Fibroblast of skin of scalp (primary cell): ENCODE data around the gene RAB40C.

ENCODE experiments used
- DNase-seq: peaks from one replicate; pipeline ENCODE4 v3.0.0-alpha.2; 2013

The RAB40C gene

DNA sequence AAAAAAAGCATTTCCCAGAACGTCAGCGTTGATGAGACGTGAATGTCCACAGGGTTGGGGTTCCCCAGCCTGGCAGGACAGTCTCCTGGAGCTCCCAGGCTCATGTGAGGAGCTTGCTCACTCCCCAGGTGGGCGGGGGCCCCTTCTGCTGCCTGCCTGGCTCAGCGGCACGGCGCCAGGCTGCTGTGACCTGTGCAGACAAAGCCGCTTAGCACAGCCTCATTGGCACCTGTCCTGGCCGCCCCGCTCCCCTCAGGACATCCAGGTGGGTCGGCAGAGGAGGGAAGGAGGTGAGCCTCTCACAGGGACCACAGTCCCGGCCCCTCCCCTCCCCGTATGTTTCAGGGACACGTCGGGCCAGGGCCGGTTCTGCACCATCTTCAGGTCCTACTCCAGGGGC is 28.0 kb downstream of the RAB40C start:
- no peak for DNase-seq

DNA sequence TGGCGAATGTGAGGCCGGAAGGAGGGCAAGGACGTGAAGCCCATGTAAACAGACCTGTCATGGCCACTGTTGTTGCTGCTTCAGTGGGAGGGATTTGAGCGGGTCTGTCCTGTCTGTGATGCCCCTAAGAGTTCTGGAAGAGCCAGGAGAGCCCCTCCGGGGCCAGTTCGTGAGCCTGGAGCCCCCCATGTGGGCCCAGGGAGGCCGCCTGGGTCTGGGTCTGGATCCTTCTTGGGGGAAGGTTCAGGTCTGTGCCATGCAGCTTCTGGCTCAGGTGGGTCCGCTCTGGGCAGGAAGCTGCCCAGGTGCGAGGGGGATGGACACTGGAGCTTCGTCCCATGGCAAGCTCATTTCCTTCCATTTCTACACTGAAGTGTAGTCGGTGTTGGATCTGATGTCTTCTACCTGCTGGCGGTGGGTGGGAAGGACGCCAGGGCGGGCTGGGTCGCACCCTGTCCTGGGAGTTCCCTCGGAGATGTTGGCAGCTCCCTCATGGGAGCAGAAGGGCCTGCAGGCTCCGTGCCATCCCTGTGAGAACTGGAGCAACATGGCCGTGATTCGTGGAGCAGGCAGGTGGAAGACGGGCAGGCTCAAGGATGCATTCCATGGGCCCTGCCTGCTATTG is 29.7 kb downstream of the RAB40C start:
- DNase-seq: no peak

DNA sequence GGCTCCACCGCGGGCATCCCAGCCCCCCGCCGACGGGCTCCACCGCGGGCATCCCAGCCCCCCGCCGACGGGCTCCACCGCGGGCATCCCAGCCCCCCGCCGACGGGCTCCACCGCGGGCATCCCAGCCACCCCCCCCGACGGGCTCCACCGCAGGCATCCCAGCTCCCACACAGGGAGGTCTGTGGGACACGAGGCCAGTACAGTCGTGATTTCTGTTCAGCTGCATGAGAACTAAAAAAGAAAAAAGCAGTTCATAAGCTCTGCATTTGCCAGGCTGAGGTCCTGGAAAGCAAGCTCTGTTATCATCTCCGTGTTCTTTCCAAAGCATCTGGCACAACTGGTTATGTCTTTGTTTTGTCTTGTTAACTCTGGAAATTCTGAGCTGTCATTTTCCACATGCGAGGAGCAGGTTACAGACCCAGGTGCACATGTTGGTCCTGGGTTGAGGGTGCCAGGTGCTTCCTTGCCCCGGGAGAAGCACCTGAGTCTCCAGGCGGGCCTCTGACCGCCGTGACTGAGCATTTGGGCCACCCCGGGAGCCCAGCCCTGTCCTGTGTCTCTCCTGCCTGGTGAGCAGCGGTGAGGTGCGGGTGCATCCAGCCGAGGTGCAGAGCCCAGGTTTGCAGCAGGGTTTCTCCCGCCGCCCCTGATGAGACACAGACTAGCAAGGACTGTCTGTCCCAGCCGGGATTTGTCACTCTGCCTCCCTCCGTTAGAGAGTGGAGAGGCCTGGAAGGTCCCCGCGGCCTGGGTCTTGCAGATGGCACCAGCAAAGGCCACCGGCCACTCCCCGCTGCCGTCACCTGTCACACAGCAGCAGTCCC is 31.0 kb downstream of the RAB40C start:
- no peak for DNase-seq

DNA sequence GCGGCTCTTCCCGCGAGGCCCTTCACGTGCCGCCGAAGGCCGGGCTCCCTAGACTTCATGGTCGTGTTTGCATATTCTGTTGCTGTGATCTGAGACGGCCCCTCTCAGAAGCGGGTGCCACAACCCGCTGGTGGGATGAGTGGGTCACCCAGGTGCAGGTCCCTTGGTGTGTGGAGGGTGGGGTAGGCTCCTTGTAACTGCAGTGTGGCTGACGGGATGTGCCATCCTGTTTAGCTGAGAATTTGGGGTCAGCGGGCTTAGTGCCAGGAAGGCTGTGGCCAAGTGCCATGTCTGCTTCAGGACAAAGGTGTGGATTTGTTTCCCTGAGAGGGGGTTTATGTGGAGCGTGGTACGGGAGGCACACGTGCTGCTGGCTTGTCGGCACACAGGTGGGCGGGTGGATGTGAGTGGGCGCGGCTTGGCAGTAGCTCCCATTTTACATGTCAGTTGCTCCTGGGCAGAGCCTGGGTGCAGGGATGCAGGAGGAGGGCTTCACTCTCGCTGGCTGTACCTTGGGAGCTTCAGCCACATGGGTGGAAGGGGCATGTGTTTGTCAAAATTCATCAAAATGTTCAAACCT is 31.8 kb downstream of the RAB40C start:
- no peak for DNase-seq

DNA sequence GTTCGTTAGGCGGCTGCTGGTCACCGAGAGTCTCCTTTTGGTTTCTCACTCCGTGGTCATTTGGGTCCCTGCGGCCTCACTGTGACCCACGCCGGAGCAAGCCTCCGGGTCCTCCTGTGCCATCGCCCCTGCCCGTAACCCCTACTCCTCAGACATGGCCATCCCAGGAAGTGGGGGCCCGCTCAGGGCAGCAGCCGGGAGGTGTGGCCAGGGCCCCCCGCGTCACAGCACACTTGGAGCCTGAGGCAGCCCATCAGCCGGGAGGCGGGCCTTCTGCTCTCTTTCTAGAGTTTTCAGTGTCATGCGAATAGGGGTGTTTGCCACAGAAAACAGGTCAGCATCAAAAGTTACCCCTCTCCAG is 33.0 kb downstream of the RAB40C start:
- no peak for DNase-seq

DNA sequence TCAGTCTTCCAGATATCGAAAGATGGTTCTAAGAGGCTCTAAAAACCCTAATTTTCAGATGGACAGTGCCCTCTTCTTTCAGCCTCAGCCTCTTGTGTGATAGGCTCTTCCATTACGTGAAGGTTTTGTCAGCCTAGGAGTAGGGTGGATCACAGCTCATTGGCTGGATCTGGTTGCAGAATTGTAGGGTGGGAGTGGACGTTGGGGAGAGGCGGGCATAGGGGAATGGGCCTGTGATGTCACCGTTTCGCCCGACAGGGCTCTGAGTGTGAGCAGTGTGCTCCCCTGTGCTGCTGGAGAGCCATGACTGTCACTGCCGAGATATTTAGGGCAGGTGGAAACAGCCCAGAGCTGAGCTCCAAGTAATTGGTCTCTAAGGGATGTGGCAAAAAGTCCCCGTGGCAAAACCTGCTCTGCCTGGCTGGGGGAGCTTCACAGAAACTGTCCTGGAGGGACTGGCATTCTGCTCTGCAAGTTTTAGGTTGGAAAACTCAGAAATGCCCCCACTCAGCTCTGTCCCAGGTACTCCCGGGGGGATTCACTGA is 34.7 kb downstream of the RAB40C start:
- no peak for DNase-seq

DNA sequence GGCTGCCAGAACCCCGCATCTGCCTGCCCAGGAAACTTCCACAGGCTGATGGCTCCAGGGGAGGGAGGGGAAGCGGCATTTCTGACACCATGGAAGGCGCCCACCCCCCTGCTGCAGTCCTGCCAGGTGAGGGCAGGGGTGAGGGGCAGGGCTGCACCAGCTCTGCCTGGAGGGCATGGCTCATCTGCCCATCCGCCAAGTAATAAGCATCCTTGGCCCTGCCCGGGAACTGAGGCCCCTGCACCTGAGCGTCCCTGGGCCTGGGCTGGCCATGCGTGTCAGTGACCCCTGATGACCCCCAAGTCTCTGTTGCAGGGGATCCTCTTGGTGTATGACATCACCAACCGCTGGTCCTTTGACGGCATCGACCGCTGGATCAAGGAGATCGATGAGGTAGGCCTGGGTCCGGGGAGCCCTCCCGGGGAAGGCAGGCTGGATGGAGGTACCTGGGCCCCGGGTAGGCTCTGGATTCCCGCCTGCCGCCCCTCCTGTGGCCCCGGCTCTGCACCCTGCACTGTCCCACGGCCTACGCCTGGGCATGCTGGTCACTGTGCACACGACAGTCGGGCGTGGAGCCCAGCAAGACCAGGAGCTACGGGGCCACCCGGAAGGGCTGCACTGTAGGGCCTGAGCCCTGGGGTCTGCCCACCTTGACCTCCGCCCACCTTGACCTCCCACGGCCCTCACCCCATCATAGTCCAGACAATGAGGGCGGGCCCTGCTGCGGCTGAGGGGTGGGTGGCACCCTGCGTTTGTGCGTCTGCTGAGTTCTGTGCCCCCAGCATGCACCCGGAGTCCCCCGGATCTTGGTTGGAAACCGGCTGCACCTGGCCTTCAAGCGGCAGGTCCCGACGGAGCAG is 35.5 kb downstream of the RAB40C start:
- DNase-seq: no peak

DNA sequence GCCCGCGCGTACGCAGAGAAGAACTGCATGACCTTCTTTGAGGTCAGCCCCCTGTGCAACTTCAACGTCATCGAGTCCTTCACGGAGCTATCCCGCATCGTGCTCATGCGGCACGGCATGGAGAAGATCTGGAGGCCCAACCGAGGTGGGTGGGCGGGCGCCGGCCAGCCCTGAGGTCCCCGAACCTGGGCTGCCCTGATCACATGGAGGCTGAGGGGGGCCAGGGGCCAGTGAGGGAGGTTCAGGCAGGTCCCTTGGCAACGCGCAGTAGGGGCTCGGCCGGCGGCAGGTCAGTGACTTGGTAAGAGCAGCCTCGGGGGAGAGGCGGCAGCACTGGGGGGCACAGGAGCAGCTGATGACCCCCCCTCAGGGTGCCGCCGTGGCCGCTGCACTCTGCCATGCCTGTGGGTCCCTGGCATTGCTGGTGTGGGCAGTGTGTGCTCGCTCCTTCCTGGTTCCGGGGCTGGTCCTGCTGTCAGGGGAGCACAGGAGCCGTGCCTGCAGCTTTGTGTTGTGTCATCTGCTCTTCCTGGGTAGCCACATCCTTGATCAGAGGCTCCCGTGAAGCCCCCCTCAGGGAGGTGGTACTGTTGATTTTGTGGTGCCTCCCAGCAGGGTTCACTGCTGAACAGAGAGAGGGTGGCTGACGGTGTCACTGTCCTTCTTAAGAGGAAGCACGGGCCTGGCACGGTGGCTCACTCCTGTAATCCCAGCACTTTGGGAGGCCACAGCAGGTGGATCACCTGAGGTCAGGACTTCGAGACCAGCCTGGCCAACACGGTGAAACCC is 36.3 kb downstream of the RAB40C start:
- DNase-seq: no peak

DNA sequence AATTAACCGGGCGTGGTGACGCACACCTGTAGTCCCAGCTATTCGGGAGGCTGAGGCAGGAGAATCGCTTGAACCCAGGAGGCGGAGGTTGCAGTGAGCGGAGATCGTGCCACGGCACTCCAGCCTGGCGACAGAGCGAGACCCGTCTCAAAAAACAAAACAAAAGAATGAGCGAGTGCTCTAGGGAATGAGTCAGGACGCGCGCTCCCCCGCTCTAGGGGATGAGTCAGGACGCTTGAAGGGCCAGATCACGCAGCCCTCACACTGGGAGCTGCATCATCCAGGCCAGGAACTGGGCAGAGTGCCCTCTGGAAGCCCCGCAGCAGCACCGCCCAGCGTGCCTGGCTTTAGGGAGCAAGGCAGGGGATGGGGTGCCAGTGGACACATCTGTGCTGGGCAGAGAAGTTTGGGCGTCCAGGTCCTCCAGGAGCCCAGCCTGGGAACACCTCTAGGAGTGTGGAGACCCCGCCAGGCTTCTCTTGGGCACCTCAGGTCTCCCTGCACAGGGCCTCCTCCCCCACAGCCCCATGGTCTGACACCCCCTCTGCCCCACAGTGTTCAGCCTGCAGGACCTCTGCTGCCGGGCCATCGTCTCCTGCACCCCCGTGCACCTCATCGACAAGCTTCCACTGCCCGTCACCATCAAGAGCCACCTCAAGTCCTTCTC is 37.1 kb downstream of the RAB40C start:
- DNase-seq: peak; percentile 95

DNA sequence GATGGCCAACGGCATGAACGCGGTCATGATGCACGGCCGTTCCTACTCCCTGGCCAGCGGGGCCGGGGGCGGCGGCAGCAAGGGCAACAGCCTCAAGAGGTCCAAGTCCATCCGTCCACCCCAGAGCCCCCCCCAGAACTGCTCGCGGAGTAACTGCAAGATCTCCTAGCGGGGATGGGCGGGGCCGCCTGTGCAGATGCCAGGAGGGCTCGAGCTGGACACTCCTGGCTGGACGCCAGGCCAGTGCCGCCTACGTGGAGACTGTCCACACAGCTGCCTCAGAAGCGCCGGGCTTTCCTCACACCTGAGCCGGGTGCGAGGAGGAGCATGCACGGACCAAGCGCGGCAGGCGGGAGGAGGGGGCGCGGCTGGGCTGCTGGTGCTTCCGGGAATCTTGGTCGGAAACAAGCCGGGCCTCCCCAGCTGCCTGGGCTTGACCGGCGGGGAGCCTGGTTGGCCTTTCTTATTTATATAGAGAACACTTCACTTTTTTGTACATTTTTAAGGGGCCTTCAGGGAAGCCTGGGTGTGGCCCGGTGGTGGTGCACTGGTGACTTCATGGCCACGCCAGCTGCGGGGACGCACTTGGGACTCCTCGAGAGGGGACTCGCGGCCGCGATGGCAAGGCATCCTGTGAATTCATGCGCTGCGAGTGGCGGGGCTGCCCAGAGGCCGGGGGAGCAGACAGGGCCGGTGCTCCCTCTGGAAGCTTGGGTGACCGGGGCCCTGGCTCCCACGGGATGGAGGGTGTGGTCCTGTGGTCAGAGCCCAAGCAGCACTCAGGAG is 37.8 kb downstream of the RAB40C start:
- no peak for DNase-seq

DNA sequence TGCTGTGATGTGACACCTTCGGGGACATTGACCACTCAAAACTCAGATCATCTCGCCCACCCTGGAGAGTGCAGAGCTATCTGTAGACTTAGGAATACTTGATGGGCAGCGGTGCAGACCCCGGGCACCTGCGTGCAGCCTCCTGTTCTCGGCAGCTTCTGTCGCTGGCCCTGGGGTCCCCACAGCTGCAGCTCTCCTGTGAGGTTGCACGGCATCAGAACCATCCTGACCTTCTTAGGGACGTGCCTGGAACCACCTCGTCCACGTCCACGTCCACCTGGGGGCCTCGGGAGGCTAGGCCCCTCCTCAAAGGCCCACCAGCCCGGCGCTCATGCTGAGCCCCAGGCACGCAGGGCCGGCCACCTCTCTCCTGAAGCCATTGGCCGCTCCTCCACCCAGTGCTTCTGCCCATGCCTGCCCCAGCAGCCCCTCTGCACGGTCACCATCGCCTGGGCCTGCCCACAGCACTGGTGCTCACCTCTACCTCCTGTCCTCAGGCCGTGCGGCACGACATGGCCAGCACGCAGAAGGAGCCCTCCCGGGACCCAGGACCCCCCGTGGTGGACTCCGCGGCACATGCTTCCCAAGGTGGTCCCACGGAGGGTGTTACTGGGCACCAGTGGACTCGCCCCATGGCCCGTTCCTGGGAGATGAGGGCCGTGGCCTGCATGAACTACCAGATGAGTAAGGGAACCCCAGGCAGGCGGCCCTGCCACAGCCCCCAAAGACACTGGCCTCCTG is 38.6 kb downstream of the RAB40C start:
- DNase-seq: no peak

DNA sequence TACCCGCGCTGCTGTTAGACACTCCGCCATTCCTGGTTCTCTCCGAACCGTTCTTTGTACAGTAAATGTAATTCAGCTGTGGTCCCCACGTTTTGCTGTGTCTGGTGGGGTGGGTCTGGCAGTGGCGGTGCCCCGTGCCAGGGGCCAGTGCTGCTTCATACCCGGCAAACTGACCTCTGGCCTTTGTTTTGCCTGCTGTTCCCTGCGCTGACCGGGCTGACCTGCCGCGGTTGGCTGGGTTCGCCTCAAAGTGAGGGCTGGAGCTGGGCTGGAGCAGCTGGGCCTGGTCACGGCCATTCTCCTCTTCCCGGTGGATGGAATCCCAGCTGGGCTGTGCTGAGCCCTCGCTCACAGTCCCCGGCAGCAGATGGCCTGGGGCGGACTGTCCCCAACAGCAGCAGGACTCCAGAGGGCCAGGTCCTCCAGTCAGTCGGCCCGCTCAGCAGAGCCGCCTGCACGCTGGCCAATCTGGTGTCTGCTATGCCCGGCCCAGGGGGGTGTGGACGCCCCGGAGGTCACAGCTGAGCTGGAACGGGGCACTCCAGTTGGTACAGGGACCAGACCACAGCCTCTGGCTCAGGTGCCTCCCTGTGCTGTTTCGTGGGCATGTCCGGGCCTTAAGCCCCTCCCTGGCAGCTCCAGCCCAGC is 39.4 kb downstream of the RAB40C start:
- DNase-seq: no peak

DNA sequence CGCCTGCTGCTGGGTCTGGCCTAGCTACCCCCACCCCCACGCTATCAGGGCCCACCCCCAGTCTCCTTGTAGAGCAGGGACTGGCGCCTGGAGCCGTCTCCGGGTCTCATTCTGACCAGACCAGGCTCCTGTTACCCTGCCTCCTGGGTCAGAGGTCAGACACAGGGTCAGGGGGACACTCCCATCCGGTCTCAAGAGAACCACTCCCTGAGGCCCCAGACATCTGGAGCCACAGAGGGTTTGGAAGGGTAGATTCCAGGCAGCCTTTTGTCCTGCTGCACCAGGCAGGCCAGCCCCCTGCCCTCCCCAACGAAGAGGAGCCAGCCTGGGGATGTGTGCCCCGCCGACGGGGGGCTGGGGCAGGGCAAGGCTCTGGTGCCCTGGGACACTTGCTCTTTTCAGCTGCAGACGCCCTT is 40.0 kb downstream of the RAB40C start:
- no peak for DNase-seq

DNA sequence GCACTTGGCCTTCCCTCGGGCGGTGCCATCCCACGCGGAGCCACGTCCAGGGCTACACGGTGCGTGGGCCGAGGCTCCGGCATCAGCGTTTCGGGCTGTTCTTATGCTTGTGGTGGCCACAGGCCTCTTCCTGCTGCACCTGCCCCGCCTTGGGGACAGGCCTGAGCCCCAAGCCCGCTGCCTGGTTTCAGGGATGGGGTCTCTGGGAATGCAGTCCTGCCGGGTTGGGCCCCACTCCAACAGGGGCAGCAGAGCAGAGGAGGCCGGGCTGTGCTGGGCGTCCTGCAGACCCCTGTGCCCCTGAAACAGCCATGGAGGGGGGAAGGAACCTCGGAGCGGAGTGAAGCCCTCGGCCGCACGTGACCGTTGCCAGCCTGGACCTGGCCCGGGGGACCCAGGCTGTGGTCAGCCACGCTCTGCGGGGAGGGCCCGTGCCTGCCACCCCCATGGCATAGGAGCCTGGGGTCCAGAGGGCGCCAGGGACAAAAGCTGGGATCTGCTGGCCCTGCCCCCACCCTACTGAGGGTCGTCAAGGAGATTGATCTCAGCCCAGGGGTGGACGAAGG is 40.5 kb downstream of the RAB40C start:
- DNase-seq: no peak

DNA sequence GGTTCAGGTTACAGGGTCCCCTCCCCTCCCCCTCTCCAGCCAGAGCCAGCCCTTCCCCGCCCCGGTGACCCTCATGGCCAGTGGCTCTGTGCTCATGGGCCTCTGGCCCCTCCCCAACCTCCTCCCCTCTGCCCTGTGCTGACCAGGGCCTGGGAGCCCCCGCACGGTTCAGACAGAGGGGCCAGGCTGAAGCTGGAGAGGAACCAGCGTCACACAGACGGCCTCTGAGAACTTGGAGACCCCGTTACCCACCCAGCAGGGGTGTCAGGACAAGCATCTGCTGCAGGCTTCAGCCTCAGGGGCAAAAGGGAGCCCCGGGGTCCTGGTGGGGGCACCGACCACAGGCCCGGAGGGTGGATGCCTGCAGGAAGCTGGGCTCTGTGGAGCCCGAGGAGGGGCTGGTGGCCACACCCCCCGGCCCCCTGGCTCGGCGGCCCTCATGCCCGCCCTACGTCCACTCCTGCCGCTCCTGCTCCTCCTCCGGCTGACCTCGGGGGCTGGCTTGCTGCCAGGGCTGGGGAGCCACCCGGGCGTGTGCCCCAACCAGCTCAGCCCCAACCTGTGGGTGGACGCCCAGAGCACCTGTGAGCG is 41.0 kb downstream of the RAB40C start, which contains the start of gene WFIKKN1:
Gene WFIKKN1, plus strand, starts transcription at position 171 of the 591 bp plus-strand sequence. Its CDS starts 269 bp downstream, at position 440.
- no peak for DNase-seq

DNA sequence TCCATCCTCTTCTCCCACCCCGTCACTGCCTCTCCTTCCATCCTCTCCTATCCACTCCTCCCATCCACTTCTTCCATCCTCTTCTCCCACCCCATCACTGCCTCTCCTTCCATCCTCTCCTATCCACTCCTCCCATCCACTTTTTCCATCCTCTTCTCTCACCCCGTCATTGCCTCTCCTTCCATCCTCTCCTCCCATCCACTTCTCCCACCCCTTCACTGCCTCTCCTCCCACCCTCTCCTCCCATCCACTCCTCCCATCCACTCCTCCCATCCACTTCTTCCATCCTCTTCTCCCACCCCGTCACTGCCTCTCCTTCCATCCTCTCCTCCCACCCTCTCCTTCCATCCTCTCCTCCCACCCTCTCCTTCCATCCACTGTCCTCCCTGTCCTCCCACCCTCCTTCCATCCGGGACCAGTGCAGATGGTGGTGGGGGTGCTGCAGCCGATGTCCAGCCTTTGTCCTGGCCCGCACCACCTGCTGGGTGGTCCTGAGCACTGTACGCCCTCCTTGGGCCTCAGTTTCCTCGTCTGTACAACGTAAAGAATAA is 42.0 kb downstream of the RAB40C start:
- DNase-seq: no peak

DNA sequence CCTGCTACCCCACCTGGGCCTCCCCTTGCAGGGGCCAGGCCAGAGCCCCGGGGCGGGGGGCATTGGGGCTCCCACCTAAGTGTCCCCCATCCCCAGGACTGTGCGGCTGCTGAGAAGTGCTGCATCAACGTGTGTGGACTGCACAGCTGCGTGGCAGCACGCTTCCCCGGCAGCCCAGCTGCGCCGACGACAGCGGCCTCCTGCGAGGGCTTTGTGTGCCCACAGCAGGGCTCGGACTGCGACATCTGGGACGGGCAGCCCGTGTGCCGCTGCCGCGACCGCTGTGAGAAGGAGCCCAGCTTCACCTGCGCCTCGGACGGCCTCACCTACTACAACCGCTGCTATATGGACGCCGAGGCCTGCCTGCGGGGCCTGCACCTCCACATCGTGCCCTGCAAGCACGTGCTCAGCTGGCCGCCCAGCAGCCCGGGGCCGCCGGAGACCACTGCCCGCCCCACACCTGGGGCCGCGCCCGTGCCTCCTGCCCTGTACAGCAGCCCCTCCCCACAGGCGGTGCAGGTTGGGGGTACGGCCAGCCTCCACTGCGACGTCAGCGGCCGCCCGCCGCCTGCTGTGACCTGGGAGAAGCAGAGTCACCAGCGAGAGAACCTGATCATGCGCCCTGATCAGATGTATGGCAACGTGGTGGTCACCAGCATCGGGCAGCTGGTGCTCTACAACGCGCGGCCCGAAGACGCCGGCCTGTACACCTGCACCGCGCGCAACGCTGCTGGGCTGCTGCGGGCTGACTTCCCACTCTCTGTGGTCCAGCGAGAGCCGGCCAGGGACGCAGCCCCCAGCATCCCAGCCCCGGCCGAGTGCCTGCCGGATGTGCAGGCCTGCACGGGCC is 42.8 kb downstream of the RAB40C start:
- no peak for DNase-seq
